NB4 (cell line): ENCODE measurements around the gene RACGAP1.

Source experiments
- CTCF ChIP-seq: IDR thresholded peaks from one replicate; pipeline ENCODE4 v1.5.1; 2012; ENCODE audit warnings: low read depth, low read length
- MAX ChIP-seq: IDR thresholded peaks from 2 replicates; pipeline ENCODE4 v1.6.1; 2011; ENCODE audit warnings: low read depth, low read length

- no peak for TF ChIP-seq MAX
- TF ChIP-seq CTCF = no peak
Measured at GRCh38 chr12:49944718-49945117, 80.6 kb downstream of the RACGAP1 start.
